ENCODE measurements around the gene PGS1. TPM values are rescaled to one million over a fixed set of nuclear protein-coding genes. Genes with fewer than 3 reads are reported as not detected.

The PGS1 gene
- total RNA-seq, 2 experiments from 2014 or later: 59.6 to 61.3 TPM

- no peaks in the 10 kb centered on the region for H3K79me2 ChIP-seq (ENCODE audit: insufficient read depth, low read depth, low read length)
- H3K27ac ChIP-seq (ENCODE audit: low read depth, low read length, poor library complexity, severe bottlenecking): no peak overlapping the region
- H3K4me2 ChIP-seq (ENCODE audit: low read length): no peak overlapping the region
- intact Hi-C loops (cut with micrococcal nuclease; ENCODE audit: unreplicated experiment): no loop called here
- no peaks in the 10 kb centered on the region for H3K36me3 ChIP-seq (ENCODE audit: insufficient read depth, low read length)
- H2AFZ ChIP-seq (ENCODE audit: low read length): no peak overlapping the region
- no peaks in the 10 kb centered on the region for H3K9me3 ChIP-seq (ENCODE audit: low read length)
- H3K9me2 ChIP-seq (ENCODE audit: insufficient read depth, low read length): no peaks in the 10 kb centered on the region
- peaks cover 5% of the 10 kb centered on the region for H3K4me1 ChIP-seq (ENCODE audit: insufficient read depth, low read length, poor library complexity, severe bottlenecking)
- H3K4me3 ChIP-seq (ENCODE audit: low read depth, low read length, poor library complexity, severe bottlenecking): no peak overlapping the region
- TF ChIP-seq EZH2phosphoT487 (IDR thresholded peaks at IDR 0.05; ENCODE audit: borderline replicate concordance, low read depth, low read length) (no peak), CTCF (conservative IDR thresholded peaks at IDR 0.05; ENCODE audit: low read length) (no peak)
- POLR2A ChIA-PET: no interaction called here
- BruUV-seq (replicated peaks): no TSS peak
- CTCF ChIA-PET (ENCODE audit: unreplicated experiment): no interaction called here
- no peaks in the 10 kb centered on the region for H4K20me1 ChIP-seq (ENCODE audit: insufficient read depth, low read length)
- no peak for DNase-seq (ENCODE audit: low spot score)
Measured at GRCh38 chr17:78471635-78472034, 93.2 kb downstream of the PGS1 start.

GRCh38 chr17:78472035-78472905 is 93.8 kb downstream of the PGS1 start:
- CTCF ChIA-PET (ENCODE audit: unreplicated experiment): interaction anchor here (0.5 kb wide), 1 partner anchor 200 kb away, joined by 3 read pairs; no protein-coding TSS in a partner anchor
- DNase-seq (ENCODE audit: low spot score): peak; percentile 20
- Histone ChIP-seq H3K9me3 (ENCODE audit: low read length) (no peaks in the 10 kb centered on the region), H3K9me2 (ENCODE audit: insufficient read depth, low read length) (no peaks in the 10 kb centered on the region), H3K27ac (ENCODE audit: low read depth, low read length, poor library complexity, severe bottlenecking) (no peak overlapping the region), H4K20me1 (ENCODE audit: insufficient read depth, low read length) (no peaks in the 10 kb centered on the region), H3K4me2 (ENCODE audit: low read length) (no peak overlapping the region), H3K36me3 (ENCODE audit: insufficient read depth, low read length) (no peaks in the 10 kb centered on the region), H3K4me1 (ENCODE audit: insufficient read depth, low read length, poor library complexity, severe bottlenecking) (peaks cover 5% of the 10 kb centered on the region), H3K79me2 (ENCODE audit: insufficient read depth, low read depth, low read length) (no peaks in the 10 kb centered on the region), H3K4me3 (ENCODE audit: low read depth, low read length, poor library complexity, severe bottlenecking) (no peak overlapping the region), H2AFZ (ENCODE audit: low read length) (no peak overlapping the region)
- BruUV-seq (replicated peaks): no TSS peak
- intact Hi-C loops (cut with micrococcal nuclease; ENCODE audit: unreplicated experiment): no loop called here
- POLR2A ChIA-PET: no interaction called here
- TF ChIP-seq EZH2phosphoT487 (IDR thresholded peaks at IDR 0.05; ENCODE audit: borderline replicate concordance, low read depth, low read length): no peak
- no peak for TF ChIP-seq CTCF (conservative IDR thresholded peaks at IDR 0.05; ENCODE audit: low read length)

GRCh38 chr17:78473951-78474613 is 95.6 kb downstream of the PGS1 start:
- intact Hi-C loops (cut with micrococcal nuclease; ENCODE audit: unreplicated experiment): no loop called here
- POLR2A ChIA-PET: no interaction called here
- Histone ChIP-seq H4K20me1 (ENCODE audit: insufficient read depth, low read length) (no peaks in the 10 kb centered on the region), H3K27ac (ENCODE audit: low read depth, low read length, poor library complexity, severe bottlenecking) (no peak overlapping the region), H3K36me3 (ENCODE audit: insufficient read depth, low read length) (no peaks in the 10 kb centered on the region), H2AFZ (ENCODE audit: low read length) (no peak overlapping the region), H3K79me2 (ENCODE audit: insufficient read depth, low read depth, low read length) (no peaks in the 10 kb centered on the region), H3K4me1 (ENCODE audit: insufficient read depth, low read length, poor library complexity, severe bottlenecking) (peaks cover 5% of the 10 kb centered on the region), H3K9me3 (ENCODE audit: low read length) (no peaks in the 10 kb centered on the region), H3K9me2 (ENCODE audit: insufficient read depth, low read length) (no peaks in the 10 kb centered on the region), H3K4me3 (ENCODE audit: low read depth, low read length, poor library complexity, severe bottlenecking) (no peak overlapping the region), H3K4me2 (ENCODE audit: low read length) (no peak overlapping the region)
- BruUV-seq (replicated peaks): no TSS peak
- CTCF ChIA-PET (ENCODE audit: unreplicated experiment): no interaction called here
- TF ChIP-seq CTCF (conservative IDR thresholded peaks at IDR 0.05; ENCODE audit: low read length) (no peak), EZH2phosphoT487 (IDR thresholded peaks at IDR 0.05; ENCODE audit: borderline replicate concordance, low read depth, low read length) (no peak)
- DNase-seq (ENCODE audit: low spot score): no peak
